Activated naive CD8-positive, alpha-beta T cell treated with anti-CD3 and anti-CD28 coated beads, Interleukin-2, amount 50 U/mL, for 24 hours (primary cell): ENCODE measurements around the gene H1-8.

Source experiments
- ATAC-seq: fragments of 150-1000 bp; cut with Tn5 transposase; one replicate; pipeline ENCODE4 v1.10.0; 2021
- DNase-seq: peaks from one replicate; pipeline ENCODE4 v3.0.0; 2021
- H3K27ac Mint-ChIP-seq: one replicate; pipeline ENCODE4 v1.8.0; 2021; ENCODE audit warnings: mild to moderate bottlenecking, mixed read lengths
- H3K27me3 Mint-ChIP-seq: one replicate; pipeline ENCODE4 v1.8.0; 2021; ENCODE audit warnings: mixed read lengths
- H3K36me3 Mint-ChIP-seq: one replicate; pipeline ENCODE4 v1.8.0; 2021; ENCODE audit warnings: low read depth, mixed read lengths
- H3K4me1 Mint-ChIP-seq: one replicate; pipeline ENCODE4 v1.8.0; 2021; ENCODE audit warnings: mixed read lengths
- H3K4me3 Mint-ChIP-seq: one replicate; pipeline ENCODE4 v1.8.0; 2021; ENCODE audit warnings: mild to moderate bottlenecking, moderate library complexity, mixed read lengths
- H3K9me3 Mint-ChIP-seq: one replicate; pipeline ENCODE4 v1.8.0; 2021; ENCODE audit warnings: mixed read lengths

The H1-8 gene

GRCh38 chr3:129521611-129522010, 21.4 kb upstream of the H1-8 start:
- Mint-ChIP-seq H3K4me1 (peaks cover 10% of the 10 kb centered on the region), H3K36me3 (no peaks in the 10 kb centered on the region), H3K27ac (no peak overlapping the region), H3K9me3 (no peaks in the 10 kb centered on the region), H3K27me3 (no peaks in the 10 kb centered on the region), H3K4me3 (no peak overlapping the region)
- no peak for ATAC-seq
- DNase-seq, result no peak

GRCh38 chr3:129522953-129523352, 20.0 kb upstream of the H1-8 start:
- no peak for DNase-seq
- Mint-ChIP-seq H3K9me3 (no peaks in the 10 kb centered on the region), H3K36me3 (no peaks in the 10 kb centered on the region), H3K4me1 (peaks cover 11% of the 10 kb centered on the region), H3K4me3 (no peak overlapping the region), H3K27me3 (no peaks in the 10 kb centered on the region), H3K27ac (no peak overlapping the region)
- ATAC-seq, result no peak

DNA sequence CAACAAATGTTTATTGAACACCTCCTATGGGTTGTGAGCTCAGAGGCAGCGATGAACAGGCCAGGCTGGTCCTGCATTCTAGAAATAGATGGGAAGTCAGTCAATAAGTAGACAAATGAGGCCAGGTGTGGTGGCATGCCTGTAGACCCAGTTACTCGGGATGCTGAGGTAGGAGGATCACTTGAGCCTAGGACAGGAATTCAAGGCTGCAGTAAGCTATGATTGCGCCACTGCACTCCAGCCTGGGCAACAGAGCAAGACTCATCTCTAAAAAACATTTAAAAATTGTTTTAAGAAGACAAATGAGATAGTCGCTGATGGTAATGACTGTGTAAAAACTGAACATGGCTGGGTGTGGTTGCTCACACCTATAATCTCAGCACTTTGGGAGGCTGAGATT, 18.9 kb upstream of the H1-8 start:
- no peak overlapping the region for H3K4me3 Mint-ChIP-seq
- DNase-seq, result no peak
- ATAC-seq, result no peak
- H3K27me3 Mint-ChIP-seq, result no peaks in the 10 kb centered on the region
- peaks cover 11% of the 10 kb centered on the region for H3K4me1 Mint-ChIP-seq
- no peak overlapping the region for H3K27ac Mint-ChIP-seq
- H3K36me3 Mint-ChIP-seq, result no peaks in the 10 kb centered on the region
- no peaks in the 10 kb centered on the region for H3K9me3 Mint-ChIP-seq

DNA sequence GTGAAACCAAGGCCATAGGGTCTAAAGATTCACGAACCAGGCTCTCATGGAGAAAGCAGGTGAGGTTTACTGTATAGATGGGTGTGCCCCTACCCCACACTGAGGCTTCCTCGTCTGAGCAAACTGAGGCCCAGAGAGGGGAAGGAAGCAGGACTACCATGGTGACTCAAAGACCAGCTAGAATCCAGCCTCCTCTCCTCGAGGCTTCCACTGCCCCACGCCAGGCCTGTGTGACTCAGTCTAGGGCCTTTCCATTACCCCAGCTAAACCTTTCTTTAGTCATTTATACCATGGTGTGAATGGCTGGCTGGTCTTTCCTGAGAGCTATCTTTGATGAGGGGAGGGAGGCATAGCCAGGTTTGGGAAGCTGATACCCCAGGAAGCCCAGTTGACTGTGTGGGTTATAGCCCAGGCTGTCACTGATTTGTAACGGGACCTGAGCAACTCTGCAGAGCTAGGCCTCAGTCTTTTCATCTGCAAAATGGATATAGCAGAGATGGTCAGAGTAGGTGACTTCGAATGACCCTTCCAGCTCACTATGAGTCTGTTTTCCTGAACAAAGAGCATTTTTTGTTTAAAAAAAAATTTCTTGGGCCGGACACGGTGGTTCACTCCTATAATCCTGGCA, 17.5 kb upstream of the H1-8 start:
- H3K4me3 Mint-ChIP-seq, result no peak overlapping the region
- H3K27ac Mint-ChIP-seq, result no peak overlapping the region
- H3K4me1 Mint-ChIP-seq, result peaks cover 11% of the 10 kb centered on the region
- ATAC-seq, result peak; percentile 80
- peak; percentile 16 for DNase-seq
- H3K9me3 Mint-ChIP-seq, result no peaks in the 10 kb centered on the region
- H3K36me3 Mint-ChIP-seq, result no peaks in the 10 kb centered on the region
- H3K27me3 Mint-ChIP-seq, result no peaks in the 10 kb centered on the region

- Mint-ChIP-seq H3K4me1 (peaks cover 11% of the 10 kb centered on the region), H3K9me3 (no peaks in the 10 kb centered on the region), H3K27me3 (no peaks in the 10 kb centered on the region), H3K4me3 (no peak overlapping the region), H3K36me3 (no peaks in the 10 kb centered on the region), H3K27ac (no peak overlapping the region)
- DNase-seq (peak; percentile 6), ATAC-seq (peak; percentile 26)
Observed at GRCh38 chr3:129526121-129526900, 16.7 kb upstream of the H1-8 start.

- DNase-seq, result no peak
- Mint-ChIP-seq H3K9me3 (no peaks in the 10 kb centered on the region), H3K4me1 (peaks cover 11% of the 10 kb centered on the region), H3K4me3 (no peak overlapping the region), H3K27ac (no peak overlapping the region), H3K36me3 (no peaks in the 10 kb centered on the region), H3K27me3 (no peaks in the 10 kb centered on the region)
- ATAC-seq, result no peak
Observed at GRCh38 chr3:129527262-129527661, 15.7 kb upstream of the H1-8 start.

DNA sequence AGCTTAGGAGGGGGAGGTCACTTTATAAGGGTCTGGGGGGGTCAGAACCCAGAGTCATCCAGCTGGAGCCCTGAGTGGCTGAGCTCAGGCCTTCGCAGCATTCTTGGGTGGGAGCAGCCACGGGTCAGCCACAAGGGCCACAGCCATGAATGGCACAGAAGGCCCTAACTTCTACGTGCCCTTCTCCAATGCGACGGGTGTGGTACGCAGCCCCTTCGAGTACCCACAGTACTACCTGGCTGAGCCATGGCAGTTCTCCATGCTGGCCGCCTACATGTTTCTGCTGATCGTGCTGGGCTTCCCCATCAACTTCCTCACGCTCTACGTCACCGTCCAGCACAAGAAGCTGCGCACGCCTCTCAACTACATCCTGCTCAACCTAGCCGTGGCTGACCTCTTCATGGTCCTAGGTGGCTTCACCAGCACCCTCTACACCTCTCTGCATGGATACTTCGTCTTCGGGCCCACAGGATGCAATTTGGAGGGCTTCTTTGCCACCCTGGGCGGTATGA, 14.3 kb upstream of the H1-8 start, which contains the start of gene RHO:
RHO (plus strand) TSS at position 51 of the 512 bp plus-strand sequence; CDS start at position 146, 95 bp downstream.
- H3K27me3 Mint-ChIP-seq, result no peaks in the 10 kb centered on the region
- H3K4me1 Mint-ChIP-seq, result peaks cover 11% of the 10 kb centered on the region
- DNase-seq, result no peak
- H3K4me3 Mint-ChIP-seq, result no peak within 1 kb of the TSS
- no peak within 1 kb of the TSS for H3K27ac Mint-ChIP-seq
- no peak for ATAC-seq
- no peaks in the 10 kb centered on the region for H3K9me3 Mint-ChIP-seq
- H3K36me3 Mint-ChIP-seq, result no peaks in the 10 kb centered on the region

- Mint-ChIP-seq H3K27ac (no peak overlapping the region), H3K9me3 (no peaks in the 10 kb centered on the region), H3K4me1 (peaks cover 11% of the 10 kb centered on the region), H3K36me3 (no peaks in the 10 kb centered on the region), H3K27me3 (no peaks in the 10 kb centered on the region), H3K4me3 (no peak overlapping the region)
- DNase-seq (no peak), ATAC-seq (no peak)
Observed at GRCh38 chr3:129529436-129530210, 13.4 kb upstream of the H1-8 start.

GRCh38 chr3:129530251-129530791, 12.7 kb upstream of the H1-8 start:
- DNase-seq, result no peak
- ATAC-seq, result no peak
- Mint-ChIP-seq H3K27me3 (no peaks in the 10 kb centered on the region), H3K4me1 (peaks cover 8% of the 10 kb centered on the region), H3K9me3 (no peaks in the 10 kb centered on the region), H3K27ac (no peak overlapping the region), H3K36me3 (no peaks in the 10 kb centered on the region), H3K4me3 (no peak overlapping the region)

DNA sequence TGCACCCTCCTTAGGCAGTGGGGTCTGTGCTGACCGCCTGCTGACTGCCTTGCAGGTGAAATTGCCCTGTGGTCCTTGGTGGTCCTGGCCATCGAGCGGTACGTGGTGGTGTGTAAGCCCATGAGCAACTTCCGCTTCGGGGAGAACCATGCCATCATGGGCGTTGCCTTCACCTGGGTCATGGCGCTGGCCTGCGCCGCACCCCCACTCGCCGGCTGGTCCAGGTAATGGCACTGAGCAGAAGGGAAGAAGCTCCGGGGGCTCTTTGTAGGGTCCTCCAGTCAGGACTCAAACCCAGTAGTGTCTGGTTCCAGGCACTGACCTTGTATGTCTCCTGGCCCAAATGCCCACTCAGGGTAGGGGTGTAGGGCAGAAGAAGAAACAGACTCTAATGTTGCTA, 12.2 kb upstream of the H1-8 start:
- no peak overlapping the region for H3K4me3 Mint-ChIP-seq
- no peaks in the 10 kb centered on the region for H3K9me3 Mint-ChIP-seq
- ATAC-seq (no peak), DNase-seq (no peak)
- peaks cover 5% of the 10 kb centered on the region for H3K4me1 Mint-ChIP-seq
- H3K36me3 Mint-ChIP-seq, result no peaks in the 10 kb centered on the region
- no peak overlapping the region for H3K27ac Mint-ChIP-seq
- no peaks in the 10 kb centered on the region for H3K27me3 Mint-ChIP-seq

GRCh38 chr3:129531699-129532098, 11.3 kb upstream of the H1-8 start:
- ATAC-seq, result no peak
- Mint-ChIP-seq H3K9me3 (no peaks in the 10 kb centered on the region), H3K4me3 (no peak overlapping the region), H3K27me3 (no peaks in the 10 kb centered on the region), H3K27ac (no peak overlapping the region), H3K36me3 (no peaks in the 10 kb centered on the region), H3K4me1 (peaks cover 2% of the 10 kb centered on the region)
- DNase-seq, result no peak

DNA sequence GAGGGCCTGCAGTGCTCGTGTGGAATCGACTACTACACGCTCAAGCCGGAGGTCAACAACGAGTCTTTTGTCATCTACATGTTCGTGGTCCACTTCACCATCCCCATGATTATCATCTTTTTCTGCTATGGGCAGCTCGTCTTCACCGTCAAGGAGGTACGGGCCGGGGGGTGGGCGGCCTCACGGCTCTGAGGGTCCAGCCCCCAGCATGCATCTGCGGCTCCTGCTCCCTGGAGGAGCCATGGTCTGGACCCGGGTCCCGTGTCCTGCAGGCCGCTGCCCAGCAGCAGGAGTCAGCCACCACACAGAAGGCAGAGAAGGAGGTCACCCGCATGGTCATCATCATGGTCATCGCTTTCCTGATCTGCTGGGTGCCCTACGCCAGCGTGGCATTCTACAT, 10.7 kb upstream of the H1-8 start:
- H3K4me3 Mint-ChIP-seq, result no peak overlapping the region
- no peak for ATAC-seq
- H3K36me3 Mint-ChIP-seq, result no peaks in the 10 kb centered on the region
- DNase-seq, result no peak
- no peaks in the 10 kb centered on the region for H3K27me3 Mint-ChIP-seq
- H3K27ac Mint-ChIP-seq, result no peak overlapping the region
- no peaks in the 10 kb centered on the region for H3K9me3 Mint-ChIP-seq
- H3K4me1 Mint-ChIP-seq, result no peaks in the 10 kb centered on the region

DNA sequence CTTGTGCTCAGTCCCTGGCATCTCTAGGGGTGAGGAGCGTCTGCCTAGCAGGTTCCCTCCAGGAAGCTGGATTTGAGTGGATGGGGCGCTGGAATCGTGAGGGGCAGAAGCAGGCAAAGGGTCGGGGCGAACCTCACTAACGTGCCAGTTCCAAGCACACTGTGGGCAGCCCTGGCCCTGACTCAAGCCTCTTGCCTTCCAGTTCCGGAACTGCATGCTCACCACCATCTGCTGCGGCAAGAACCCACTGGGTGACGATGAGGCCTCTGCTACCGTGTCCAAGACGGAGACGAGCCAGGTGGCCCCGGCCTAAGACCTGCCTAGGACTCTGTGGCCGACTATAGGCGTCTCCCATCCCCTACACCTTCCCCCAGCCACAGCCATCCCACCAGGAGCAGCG, 9.6 kb upstream of the H1-8 start:
- H3K4me3 Mint-ChIP-seq, result no peak overlapping the region
- DNase-seq (no peak), ATAC-seq (no peak)
- no peaks in the 10 kb centered on the region for H3K4me1 Mint-ChIP-seq
- no peaks in the 10 kb centered on the region for H3K36me3 Mint-ChIP-seq
- H3K9me3 Mint-ChIP-seq, result no peaks in the 10 kb centered on the region
- H3K27ac Mint-ChIP-seq, result no peak overlapping the region
- H3K27me3 Mint-ChIP-seq, result no peaks in the 10 kb centered on the region

GRCh38 chr3:129534428-129535027, 8.4 kb upstream of the H1-8 start:
- ATAC-seq, result no peak
- DNase-seq, result no peak
- H3K36me3 Mint-ChIP-seq, result no peaks in the 10 kb centered on the region
- no peaks in the 10 kb centered on the region for H3K4me1 Mint-ChIP-seq
- H3K9me3 Mint-ChIP-seq, result no peaks in the 10 kb centered on the region
- H3K27ac Mint-ChIP-seq, result no peak overlapping the region
- no peak overlapping the region for H3K4me3 Mint-ChIP-seq
- no peaks in the 10 kb centered on the region for H3K27me3 Mint-ChIP-seq
